Loucy (cell line): ENCODE results near the gene PCDHGA3.

Experiments used
- CTCF ChIP-seq: fragments of 200-600 bp; sonication (generic); conservative IDR thresholded peaks from 2 replicates; pipeline ENCODE4 v1.5.1; 2014; ENCODE audit warnings: mild to moderate bottlenecking, antibody characterized with exemption, low read length
- EZH2phosphoT487 ChIP-seq: fragments of 200-600 bp; IDR thresholded peaks from 2 replicates; pipeline ENCODE4 v1.6.1; 2018; ENCODE audit warnings: antibody characterized with exemption, mild to moderate bottlenecking, moderate library complexity, borderline replicate concordance

GRCh38 chr5:141389153-141390042, 45.8 kb downstream of the PCDHGA3 start:
- TF ChIP-seq CTCF (no peak), EZH2phosphoT487 (no peak)
